NCI-H1417 (cell line): Measurements from ENCODE around the gene LMX1B.
"Not testable (repeated sequence)": the region's sequence is repeated elsewhere in the genome, so short reads cannot be mapped to it uniquely, and the experiment has no call there.

ENCODE experiments used
- DNase-seq, 3 experiments: peaks; one replicate each; lab custom pipeline; 2025; lab: John Stamatoyannopoulos, UW

Gene LMX1B

GRCh38 chr9:126695701-126696400, 82.1 kb downstream of the LMX1B start:
- no peak for DNase-seq

- DNase-seq, result no peak
Measured at GRCh38 chr9:126696401-126697145, 82.8 kb downstream of the LMX1B start.

- no peak for DNase-seq
Measured at GRCh38 chr9:126697330-126697729, 83.6 kb downstream of the LMX1B start.

GRCh38 chr9:126698251-126698650, 84.5 kb downstream of the LMX1B start:
- DNase-seq, result no peak

GRCh38 chr9:126698756-126699155, 85.0 kb downstream of the LMX1B start:
- DNase-seq, result no peak

- no peak for DNase-seq
Measured at GRCh38 chr9:126699401-126699881, 85.7 kb downstream of the LMX1B start.

- DNase-seq, result peak in 1 of 3 experiments; percentile 19
Measured at GRCh38 chr9:126700296-126700695, 86.6 kb downstream of the LMX1B start.

- no peak for DNase-seq
Measured at GRCh38 chr9:126700903-126701812, 87.4 kb downstream of the LMX1B start.

GRCh38 chr9:126701813-126702140, 88.0 kb downstream of the LMX1B start:
- no peak for DNase-seq

GRCh38 chr9:126702151-126703001, 88.6 kb downstream of the LMX1B start:
- DNase-seq, result peak in 2 of 3 experiments; percentile 19 to 26

GRCh38 chr9:126703002-126703865, 89.5 kb downstream of the LMX1B start:
- DNase-seq, result no peak

- no peak for DNase-seq
Measured at GRCh38 chr9:126703866-126704156, 90.1 kb downstream of the LMX1B start.

- peak in 2 of 3 experiments; percentile 48 to 65 for DNase-seq
Measured at GRCh38 chr9:126704157-126704891, 90.6 kb downstream of the LMX1B start.

GRCh38 chr9:126704892-126705766, 91.4 kb downstream of the LMX1B start:
- peak; percentile 42 to 89 (median 68) for DNase-seq

GRCh38 chr9:126705767-126706697, 92.3 kb downstream of the LMX1B start:
- DNase-seq, result peak in 2 of 3 experiments; percentile 53 to 62

- DNase-seq, result no peak
Measured at GRCh38 chr9:126706698-126707053, 92.9 kb downstream of the LMX1B start.

GRCh38 chr9:126707083-126707482, 93.4 kb downstream of the LMX1B start:
- DNase-seq, result no peak

GRCh38 chr9:126707712-126708111, 94.0 kb downstream of the LMX1B start:
- DNase-seq, result not testable (repeated sequence)
